ENCODE measurements around the gene TNNI2. TPM values are rescaled to one million over a fixed set of nuclear protein-coding genes. Genes with fewer than 3 reads are reported as not detected.

TNNI2 gene
- total RNA-seq, 6 experiments from 2014 or later = 0.31 to 1.9 (median 1.1) TPM; not detected in 3

- WGBS (ENCODE audit: insufficient coverage, low coverage, low lambda C conversion rate, missing lambda C conversion rate) = no CpG with 5 or more reads among the region's 33 CpGs
- H3K9me3 ChIP-seq = no peaks in the 10 kb centered on the region
- no peak overlapping the region for H3K27ac ChIP-seq
- no peaks in the 10 kb centered on the region for H3K36me3 ChIP-seq
- DNase-seq = peak in 2 of 3 donors; percentile 45 to 53
- H3K4me1 ChIP-seq = peaks cover 0 to 19% (median 7%) of the 10 kb centered on the region in 4 donors
- ATAC-seq = no peak
- TF ChIP-seq, protein P1, sequence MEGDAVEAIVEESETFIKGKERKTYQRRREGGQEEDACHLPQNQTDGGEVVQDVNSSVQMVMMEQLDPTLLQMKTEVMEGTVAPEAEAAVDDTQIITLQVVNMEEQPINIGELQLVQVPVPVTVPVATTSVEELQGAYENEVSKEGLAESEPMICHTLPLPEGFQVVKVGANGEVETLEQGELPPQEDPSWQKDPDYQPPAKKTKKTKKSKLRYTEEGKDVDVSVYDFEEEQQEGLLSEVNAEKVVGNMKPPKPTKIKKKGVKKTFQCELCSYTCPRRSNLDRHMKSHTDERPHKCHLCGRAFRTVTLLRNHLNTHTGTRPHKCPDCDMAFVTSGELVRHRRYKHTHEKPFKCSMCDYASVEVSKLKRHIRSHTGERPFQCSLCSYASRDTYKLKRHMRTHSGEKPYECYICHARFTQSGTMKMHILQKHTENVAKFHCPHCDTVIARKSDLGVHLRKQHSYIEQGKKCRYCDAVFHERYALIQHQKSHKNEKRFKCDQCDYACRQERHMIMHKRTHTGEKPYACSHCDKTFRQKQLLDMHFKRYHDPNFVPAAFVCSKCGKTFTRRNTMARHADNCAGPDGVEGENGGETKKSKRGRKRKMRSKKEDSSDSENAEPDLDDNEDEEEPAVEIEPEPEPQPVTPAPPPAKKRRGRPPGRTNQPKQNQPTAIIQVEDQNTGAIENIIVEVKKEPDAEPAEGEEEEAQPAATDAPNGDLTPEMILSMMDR (IDR thresholded peaks at IDR 0.05) = no peak
- no peak for TF ChIP-seq POLR2A (IDR thresholded peaks at IDR 0.05)
- H3K27me3 ChIP-seq = no peaks in the 10 kb centered on the region
- no peak overlapping the region for H3K4me3 ChIP-seq
- intact Hi-C loops (cut with DNase I) = loop anchor here in 1 of 2 donors (5.0 kb wide), 1 partner anchor 129 kb away; the partner anchor contains the start of gene KRTAP5-6
Observed at GRCh38 chr11:1825785-1826451, 12.9 kb upstream of the TNNI2 start.

GRCh38 chr11:1826552-1827094, 12.2 kb upstream of the TNNI2 start:
- H3K27ac ChIP-seq = peak overlapping the region in 1 of 3 donors; percentile 22
- intact Hi-C loops (cut with DNase I) = loop anchor here in 1 of 2 donors (5.0 kb wide), 1 partner anchor 129 kb away; the partner anchor contains the start of gene KRTAP5-6
- DNase-seq = peak in 1 of 3 donors; percentile 56
- H3K36me3 ChIP-seq = no peaks in the 10 kb centered on the region
- WGBS (ENCODE audit: insufficient coverage, low coverage, low lambda C conversion rate, missing lambda C conversion rate) = 73% methylated on average over 3 of the region's 15 CpGs
- peaks cover 0 to 23% (median 9%) of the 10 kb centered on the region in 4 donors for H3K4me1 ChIP-seq
- ATAC-seq = peak in 1 of 4 donors; percentile 24
- H3K9me3 ChIP-seq = no peaks in the 10 kb centered on the region
- TF ChIP-seq, protein P1 (IDR thresholded peaks at IDR 0.05) = no peak
- TF ChIP-seq POLR2A (IDR thresholded peaks at IDR 0.05) = no peak
- H3K4me3 ChIP-seq = no peak overlapping the region
- H3K27me3 ChIP-seq = no peaks in the 10 kb centered on the region

DNA sequence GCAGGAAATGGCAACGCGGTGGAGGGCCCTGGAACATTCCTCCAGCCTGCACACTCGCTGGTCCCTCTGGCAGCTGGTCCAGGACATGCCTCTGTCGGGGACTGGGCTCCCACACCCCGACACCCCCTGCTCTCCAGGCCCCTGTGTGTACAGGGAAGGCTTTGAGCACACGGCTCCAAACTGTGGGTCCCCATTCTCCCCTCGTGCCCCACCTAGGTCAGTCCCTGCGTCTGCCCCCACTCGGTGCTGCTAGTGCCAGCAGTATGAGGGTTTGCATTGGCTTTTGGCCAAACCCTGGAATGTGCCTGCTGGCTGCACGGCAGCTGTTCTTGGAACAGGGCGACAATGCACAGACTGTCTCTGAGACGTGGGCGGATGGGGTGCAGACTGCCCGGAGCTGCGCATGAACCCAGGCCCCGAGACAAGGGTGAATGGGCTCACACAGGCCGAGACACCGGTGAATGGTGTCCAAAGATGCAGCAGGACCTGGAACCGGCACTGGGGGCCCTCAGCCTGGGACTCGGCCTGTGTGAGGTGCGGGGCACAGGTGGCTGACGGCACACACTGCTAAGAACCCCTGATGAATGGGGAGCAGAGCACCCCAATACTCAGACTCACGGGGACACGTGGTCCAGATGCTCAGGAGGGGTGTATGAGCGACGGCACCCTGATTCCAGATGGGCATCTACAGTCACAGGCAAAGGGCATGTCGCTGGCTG, 11.5 kb upstream of the TNNI2 start:
- H3K9me3 ChIP-seq = no peaks in the 10 kb centered on the region
- DNase-seq = peak in 2 of 3 donors; percentile 68 to 77
- 15% methylated on average over 6 of the region's 27 CpGs for WGBS (ENCODE audit: insufficient coverage, low coverage, low lambda C conversion rate, missing lambda C conversion rate)
- H3K36me3 ChIP-seq = no peaks in the 10 kb centered on the region
- H3K27me3 ChIP-seq = no peaks in the 10 kb centered on the region
- H3K27ac ChIP-seq = peak overlapping the region in 1 of 3 donors; percentile 22
- H3K4me3 ChIP-seq = no peak overlapping the region
- peak; percentile 37 to 57 (median 48) for ATAC-seq
- no peak for TF ChIP-seq POLR2A (IDR thresholded peaks at IDR 0.05)
- TF ChIP-seq, protein P1 (IDR thresholded peaks at IDR 0.05) = peak in 1 of 4 donors; percentile 6
- intact Hi-C loops (cut with DNase I) = loop anchor here in 1 of 2 donors (5.0 kb wide), 1 partner anchor 130 kb away; the partner anchor contains the start of gene KRTAP5-6
- peaks cover 0 to 23% (median 9%) of the 10 kb centered on the region in 4 donors for H3K4me1 ChIP-seq

GRCh38 chr11:1827931-1828330, 10.8 kb upstream of the TNNI2 start:
- intact Hi-C loops (cut with DNase I) = loop anchor here in 1 of 2 donors (5.0 kb wide), 1 partner anchor 131 kb away; the partner anchor contains the start of gene KRTAP5-6

More at GRCh38 chr11:1827931-1828330, 10.8 kb upstream of the TNNI2 start:
- no peaks in the 10 kb centered on the region for H3K36me3 ChIP-seq
- WGBS (ENCODE audit: insufficient coverage, low coverage, low lambda C conversion rate, missing lambda C conversion rate) = 83% methylated on average over 11 of the region's 19 CpGs
- no peak overlapping the region for H3K27ac ChIP-seq
- no peak overlapping the region for H3K4me3 ChIP-seq
- ATAC-seq (no peak), DNase-seq (peak in 1 of 3 donors; percentile 51)
- H3K4me1 ChIP-seq = peaks cover 0 to 24% (median 11%) of the 10 kb centered on the region in 4 donors
- no peaks in the 10 kb centered on the region for H3K9me3 ChIP-seq
- no peaks in the 10 kb centered on the region for H3K27me3 ChIP-seq
- TF ChIP-seq, protein P1 (IDR thresholded peaks at IDR 0.05) = no peak
- no peak for TF ChIP-seq POLR2A (IDR thresholded peaks at IDR 0.05)
